ENCODE results near the gene TUBB4B.

Gene TUBB4B

DNA sequence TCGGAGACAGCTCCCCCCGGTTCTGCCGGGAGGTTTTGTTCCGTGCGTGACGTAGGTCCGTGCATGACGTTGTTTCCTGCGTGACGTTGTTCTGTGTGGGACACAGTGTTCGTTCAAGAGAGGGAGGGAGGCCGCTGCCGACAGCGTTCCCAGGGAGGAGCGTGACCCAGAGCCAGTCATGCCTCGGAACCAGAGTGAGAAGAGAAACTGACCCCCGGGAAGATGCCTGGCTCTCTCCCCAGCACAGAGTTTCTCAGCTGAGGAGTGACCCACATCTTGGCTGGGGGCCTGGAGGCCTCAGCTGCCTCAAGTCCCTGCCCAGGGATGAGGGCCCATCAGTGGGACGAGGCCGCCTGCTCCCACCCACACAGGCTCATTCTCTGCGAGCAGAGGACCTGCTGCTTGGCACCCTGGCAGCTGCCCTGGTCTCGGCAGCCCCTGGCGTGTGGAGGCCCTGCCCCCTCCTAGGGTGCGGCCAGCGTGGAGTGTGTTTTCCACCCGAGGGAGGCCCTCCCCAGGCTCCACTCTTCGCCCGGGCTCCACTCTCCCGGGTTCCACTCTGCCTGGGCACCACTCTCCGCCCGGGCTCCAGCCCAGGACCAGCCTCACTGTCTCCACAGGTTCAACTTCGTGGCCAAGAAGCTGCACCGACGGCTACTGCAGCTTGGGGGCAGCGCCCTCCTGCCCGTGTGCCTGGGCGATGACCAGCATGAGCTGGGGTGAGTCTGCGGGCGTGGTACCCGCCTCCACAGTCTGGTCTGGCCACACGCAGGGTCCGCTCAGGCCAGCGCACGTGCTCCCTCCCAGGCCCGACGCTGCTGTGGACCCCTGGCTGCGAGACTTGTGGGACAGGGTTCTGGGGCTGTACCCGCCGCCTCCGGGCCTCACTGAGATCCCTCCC is 27.7 kb upstream of the TUBB4B start:
- TF ChIP-seq, protein P1, sequence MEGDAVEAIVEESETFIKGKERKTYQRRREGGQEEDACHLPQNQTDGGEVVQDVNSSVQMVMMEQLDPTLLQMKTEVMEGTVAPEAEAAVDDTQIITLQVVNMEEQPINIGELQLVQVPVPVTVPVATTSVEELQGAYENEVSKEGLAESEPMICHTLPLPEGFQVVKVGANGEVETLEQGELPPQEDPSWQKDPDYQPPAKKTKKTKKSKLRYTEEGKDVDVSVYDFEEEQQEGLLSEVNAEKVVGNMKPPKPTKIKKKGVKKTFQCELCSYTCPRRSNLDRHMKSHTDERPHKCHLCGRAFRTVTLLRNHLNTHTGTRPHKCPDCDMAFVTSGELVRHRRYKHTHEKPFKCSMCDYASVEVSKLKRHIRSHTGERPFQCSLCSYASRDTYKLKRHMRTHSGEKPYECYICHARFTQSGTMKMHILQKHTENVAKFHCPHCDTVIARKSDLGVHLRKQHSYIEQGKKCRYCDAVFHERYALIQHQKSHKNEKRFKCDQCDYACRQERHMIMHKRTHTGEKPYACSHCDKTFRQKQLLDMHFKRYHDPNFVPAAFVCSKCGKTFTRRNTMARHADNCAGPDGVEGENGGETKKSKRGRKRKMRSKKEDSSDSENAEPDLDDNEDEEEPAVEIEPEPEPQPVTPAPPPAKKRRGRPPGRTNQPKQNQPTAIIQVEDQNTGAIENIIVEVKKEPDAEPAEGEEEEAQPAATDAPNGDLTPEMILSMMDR (IDR thresholded peaks at IDR 0.05; ENCODE audit: insufficient read depth, missing control alignments), result no peak
- no peak for DNase-seq (ENCODE audit: insufficient read length, low spot score)
- no peak for FAIRE-seq

DNA sequence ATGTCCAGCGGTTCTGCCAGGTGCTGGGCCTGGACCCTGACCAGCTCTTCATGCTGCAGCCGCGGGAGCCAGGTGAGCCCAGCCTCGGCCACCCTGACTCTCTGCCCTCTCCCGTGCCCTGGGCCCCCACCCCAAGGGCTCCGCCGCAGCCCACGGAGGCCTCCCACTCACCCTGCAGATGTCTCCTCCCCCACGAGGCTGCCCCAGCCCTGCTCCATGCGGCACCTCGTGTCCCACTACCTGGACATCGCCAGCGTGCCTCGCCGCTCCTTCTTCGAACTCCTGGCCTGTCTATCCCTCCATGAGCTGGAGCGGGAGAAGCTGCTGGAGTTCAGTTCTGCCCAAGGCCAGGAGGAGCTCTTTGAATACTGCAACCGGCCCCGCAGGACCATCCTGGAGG is 26.5 kb upstream of the TUBB4B start:
- no peak for FAIRE-seq
- TF ChIP-seq, protein P1 (IDR thresholded peaks at IDR 0.05; ENCODE audit: insufficient read depth, missing control alignments), result no peak
- no peak for DNase-seq (ENCODE audit: insufficient read length, low spot score)

DNA sequence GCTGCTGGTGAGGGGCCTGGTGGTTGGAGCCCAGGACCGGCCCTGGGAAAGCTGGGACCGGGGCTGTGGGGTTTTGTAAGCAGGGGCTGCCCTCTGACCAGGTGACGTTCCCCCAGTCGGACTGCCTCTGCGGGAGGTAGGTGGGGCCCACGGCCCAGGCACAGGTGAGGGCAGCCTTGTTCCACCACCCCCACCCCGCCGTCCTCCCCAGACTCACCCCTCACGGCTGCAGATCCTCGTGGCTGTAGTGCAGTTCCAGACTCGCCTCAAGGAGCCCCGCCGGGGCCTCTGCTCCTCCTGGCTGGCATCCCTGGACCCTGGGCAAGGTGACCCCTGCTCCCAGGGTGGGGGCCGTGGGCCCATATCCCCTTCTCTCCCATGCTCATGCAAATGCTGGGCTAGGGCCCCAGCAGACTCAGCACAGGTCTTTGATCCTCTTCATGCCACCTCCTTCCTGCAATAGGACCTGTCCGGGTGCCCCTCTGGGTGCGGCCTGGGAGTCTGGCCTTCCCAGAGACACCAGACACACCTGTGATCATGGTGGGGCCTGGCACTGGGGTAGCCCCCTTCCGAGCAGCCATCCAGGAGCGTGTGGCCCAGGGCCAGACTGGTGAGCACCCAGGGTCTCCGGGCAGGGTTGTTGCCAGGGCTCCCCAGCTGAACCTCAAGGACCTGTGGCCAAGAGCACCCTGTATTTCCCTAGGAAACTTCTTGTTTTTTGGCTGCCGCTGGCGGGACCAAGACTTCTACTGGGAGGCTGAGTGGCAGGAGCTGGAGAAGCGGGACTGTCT is 25.7 kb upstream of the TUBB4B start:
- no peak for FAIRE-seq
- DNase-seq (ENCODE audit: insufficient read length, low spot score), result no peak
- TF ChIP-seq, protein P1 (IDR thresholded peaks at IDR 0.05; ENCODE audit: insufficient read depth, missing control alignments), result no peak

DNA sequence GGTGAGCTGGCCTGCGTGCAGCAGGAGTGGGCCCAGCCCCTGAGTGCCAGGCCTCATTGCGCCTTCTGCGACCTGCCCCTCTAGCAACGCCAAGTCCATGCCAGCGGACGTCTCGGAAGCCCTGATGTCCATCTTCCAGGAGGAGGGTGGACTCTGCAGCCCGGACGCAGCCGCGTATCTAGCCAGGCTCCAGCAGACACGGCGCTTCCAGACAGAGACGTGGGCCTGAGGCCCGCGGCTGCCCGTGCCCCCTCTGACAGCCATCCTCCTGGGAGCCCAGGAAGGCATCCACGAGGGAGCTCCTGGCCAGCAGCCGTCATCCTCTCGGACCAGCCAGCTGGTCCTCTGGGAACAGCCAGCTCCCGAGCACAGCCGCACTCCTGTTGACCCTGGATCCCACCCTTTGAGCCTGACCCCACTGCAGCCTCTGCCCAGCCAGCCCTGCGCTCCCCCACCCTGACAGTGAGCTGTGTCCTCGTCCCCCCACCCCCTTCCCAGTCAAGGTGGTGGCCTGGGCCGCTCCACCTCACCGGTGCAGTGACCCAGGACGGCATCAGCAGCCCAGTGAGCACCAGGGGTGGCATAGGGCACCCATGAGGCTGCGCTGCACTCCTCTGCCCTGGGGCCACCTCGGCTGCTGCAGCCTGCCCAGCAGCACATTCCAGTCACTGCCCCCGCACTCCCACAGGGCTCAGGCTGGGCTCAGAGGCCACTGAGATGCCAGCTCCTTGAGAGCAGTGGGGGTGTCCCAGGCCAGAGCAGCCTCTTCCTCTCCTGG is 24.7 kb upstream of the TUBB4B start:
- DNase-seq (ENCODE audit: insufficient read length, low spot score), result no peak
- TF ChIP-seq, protein P1 (IDR thresholded peaks at IDR 0.05; ENCODE audit: insufficient read depth, missing control alignments), result no peak
- no peak for FAIRE-seq

DNA sequence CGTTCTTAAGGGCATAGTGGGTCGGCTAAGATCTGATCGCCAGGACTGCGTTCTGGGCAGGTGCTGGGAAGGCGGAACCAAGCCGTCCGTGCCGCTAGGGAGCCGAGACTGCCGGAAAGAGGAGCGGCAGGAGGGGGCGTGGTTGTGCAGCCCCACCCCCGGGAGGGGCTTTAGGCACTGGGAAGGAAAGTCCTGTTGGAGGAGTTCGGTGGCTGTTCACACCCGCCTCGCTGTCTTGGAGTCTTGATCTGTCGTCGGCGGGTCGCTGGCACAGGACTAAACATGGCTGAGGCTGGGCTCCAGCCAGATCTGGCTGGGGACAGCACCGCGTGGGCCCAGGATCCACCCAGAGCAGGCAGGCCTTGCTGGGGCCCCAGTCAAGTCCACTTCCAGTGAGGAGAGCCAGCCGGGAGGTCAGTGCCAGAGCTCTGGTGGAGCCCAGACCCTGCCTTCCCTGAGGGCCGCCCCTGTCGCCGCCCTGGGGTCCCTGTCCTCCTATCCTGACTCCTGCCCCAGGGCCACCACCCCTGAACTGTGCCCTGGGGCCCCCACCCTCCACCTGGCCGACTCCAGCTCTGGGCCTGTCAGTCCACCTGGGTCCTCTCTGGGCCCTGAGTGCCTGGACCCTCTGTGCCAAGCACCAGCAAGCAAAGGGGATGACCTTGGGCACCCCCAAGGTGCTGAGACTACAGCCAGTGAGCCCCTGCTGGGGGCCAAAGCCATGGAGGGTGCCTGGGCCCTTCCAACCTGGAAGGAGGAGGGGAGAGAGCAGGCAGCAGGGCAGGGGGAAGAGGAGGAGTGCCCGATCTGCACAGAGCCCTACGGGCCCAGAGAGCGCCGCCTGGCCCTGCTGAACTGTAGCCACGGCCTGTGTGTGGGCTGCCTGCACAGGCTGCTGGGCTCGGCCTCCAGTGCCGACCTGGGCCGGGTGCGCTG is 23.5 kb upstream of the TUBB4B start:
- DNase-seq (ENCODE audit: insufficient read length, low spot score), result no peak
- TF ChIP-seq, protein P1 (IDR thresholded peaks at IDR 0.05; ENCODE audit: insufficient read depth, missing control alignments), result no peak
- no peak for FAIRE-seq

DNA sequence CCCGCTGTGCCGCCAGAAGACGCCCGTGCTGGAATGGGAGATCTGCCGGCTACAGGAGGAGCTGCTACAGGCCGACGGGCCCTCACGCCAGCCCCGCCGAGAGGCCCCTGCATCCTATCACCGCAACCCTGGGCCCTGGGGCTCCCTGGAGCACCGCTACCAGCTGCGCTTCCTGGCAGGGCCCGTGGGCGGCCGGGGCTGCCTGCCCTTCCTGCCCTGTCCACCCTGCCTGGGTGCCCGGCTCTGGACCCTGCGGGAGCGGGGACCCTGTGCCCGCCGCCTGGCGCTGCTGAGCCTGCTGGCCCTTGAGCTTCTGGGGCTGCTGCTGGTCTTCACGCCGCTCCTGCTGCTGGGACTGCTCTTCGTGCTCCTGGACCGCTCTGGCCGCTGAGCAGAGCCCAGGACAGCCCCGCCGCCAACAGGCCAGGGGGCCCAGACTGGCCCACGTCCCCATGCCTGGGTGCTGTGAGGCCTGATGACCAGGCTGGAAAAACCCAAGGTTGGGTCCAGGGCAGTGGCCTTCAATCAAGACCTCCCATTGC is 22.8 kb upstream of the TUBB4B start:
- FAIRE-seq (no peak), DNase-seq (ENCODE audit: insufficient read length, low spot score) (no peak)
- TF ChIP-seq, protein P1 (IDR thresholded peaks at IDR 0.05; ENCODE audit: insufficient read depth, missing control alignments), result no peak

Measured in D721Med (cell line).